Measurements from ENCODE around the gene SAMD4A.

Gene SAMD4A

DNA sequence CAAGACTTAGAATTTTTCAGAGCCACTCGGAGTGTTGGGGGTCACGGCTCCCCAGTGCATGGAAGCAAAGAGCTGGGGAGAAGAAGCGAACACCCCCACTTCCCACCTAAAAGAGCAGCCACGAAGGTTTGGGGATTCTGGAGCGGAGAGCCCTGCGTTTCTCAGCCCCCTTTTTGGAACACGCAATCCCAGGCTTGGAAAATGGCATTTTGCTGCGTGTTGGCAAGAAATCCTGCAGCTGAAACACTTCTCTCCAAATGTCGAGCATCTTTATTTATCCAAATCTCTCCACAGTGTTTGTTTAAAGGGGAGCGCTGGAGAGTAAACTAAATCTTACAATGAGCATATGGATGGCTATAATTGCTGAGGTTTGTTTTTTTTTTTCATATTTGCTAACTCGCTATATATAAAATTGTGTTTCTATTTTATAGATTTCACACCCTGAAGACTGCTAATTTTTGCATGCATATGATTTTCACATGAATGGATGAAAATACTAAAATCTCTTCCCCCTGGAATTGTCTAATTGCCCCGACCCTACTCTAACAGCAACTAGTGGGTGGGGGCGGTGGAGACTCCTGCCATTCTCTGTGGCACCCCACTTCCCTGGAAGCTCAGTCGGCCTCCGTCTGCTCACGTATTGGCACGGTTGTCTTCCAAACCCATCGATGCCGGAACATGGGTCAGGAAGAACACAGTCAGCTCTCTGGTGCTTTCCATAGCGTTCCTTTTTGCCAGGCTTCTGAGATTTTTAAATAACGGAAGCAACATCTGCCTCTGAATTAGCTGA lies 215.2 kb downstream of the SAMD4A start:
- no peaks in the 10 kb centered on the region for H3F3A ChIP-seq (ENCODE audit: insufficient read depth, low read length)
- H3K27me3 ChIP-seq (ENCODE audit: insufficient read depth, low read length): peaks cover 4% of the 10 kb centered on the region; the same call in 1 of the 2 replicates
- H3K9ac ChIP-seq (ENCODE audit: low read length): no peak overlapping the region
- no peak overlapping the region for H3K27ac ChIP-seq (ENCODE audit: low read depth, low read length, poor library complexity, severe bottlenecking)
- H3K36me3 ChIP-seq (ENCODE audit: insufficient read depth, low read length): no peaks in the 10 kb centered on the region
- no peak for TF ChIP-seq EZH2 (IDR thresholded peaks at IDR 0.05; ENCODE audit: borderline replicate concordance, low read length)
- TF ChIP-seq CTCF (IDR thresholded peaks at IDR 0.05; ENCODE audit: low read length): no peak
- no peaks in the 10 kb centered on the region for H3K4me1 ChIP-seq (ENCODE audit: insufficient read depth, low read length, severe bottlenecking)
- no peak overlapping the region for H3K4me3 ChIP-seq (ENCODE audit: low read depth, low read length, poor library complexity, severe bottlenecking)
- no peaks in the 10 kb centered on the region for H3K9me2 ChIP-seq (ENCODE audit: low read depth, low read length)
- H4K20me1 ChIP-seq (ENCODE audit: insufficient read depth, low read length): no peaks in the 10 kb centered on the region
- H3K9me3 ChIP-seq (ENCODE audit: low read length): no peaks in the 10 kb centered on the region
- H3K79me2 ChIP-seq (ENCODE audit: insufficient read depth, low read length): no peaks in the 10 kb centered on the region
- H2AFZ ChIP-seq (ENCODE audit: low read length): no peak overlapping the region
- no peak overlapping the region for H3K4me2 ChIP-seq (ENCODE audit: low read length)

DNA sequence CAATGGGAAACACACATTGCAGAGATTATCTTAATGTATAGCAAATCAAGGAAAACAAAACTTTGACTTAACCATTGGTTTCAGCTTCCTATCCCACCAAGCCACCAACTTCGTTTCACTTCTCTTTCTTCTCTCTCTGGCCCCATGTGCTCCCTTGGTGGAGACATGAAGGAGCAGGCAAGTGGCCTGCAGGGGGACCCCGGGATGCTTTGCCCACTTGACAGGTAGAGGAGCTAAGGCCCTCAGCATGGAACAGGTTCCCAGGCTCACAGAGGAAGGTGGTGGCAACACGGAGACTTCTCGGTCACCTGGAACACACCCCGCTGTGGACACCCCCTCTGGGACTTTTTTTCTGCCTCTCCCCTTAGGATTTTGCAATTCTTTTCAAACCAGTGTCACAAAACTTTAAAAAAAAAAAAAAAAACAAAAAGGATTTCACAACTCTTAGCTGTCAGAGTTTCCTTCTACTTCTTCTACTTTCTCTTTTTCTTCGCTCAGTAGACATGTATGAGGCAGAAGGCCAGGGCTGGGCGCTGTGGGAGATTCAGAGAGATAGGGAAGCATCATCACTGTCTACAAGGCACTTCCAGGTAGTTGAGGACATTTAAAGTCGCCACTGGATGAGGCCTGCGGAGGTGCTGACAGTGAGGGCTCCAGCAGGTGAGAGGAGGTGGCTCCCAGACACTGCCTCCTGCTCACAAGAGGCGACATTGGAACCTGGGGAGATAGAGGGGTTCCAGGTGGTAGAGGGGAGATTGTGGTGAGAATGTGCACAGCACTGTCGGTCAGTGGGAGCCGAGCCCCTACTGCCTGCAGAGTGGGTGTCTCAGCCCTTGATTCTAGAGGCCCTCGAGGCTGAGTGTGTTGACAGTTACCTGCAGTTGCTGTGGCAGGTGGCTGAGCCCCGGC lies 216.1 kb downstream of the SAMD4A start:
- H3K9me2 ChIP-seq (ENCODE audit: low read depth, low read length): no peaks in the 10 kb centered on the region
- no peaks in the 10 kb centered on the region for H4K20me1 ChIP-seq (ENCODE audit: insufficient read depth, low read length)
- H3K9me3 ChIP-seq (ENCODE audit: low read length): no peaks in the 10 kb centered on the region
- TF ChIP-seq EZH2 (IDR thresholded peaks at IDR 0.05; ENCODE audit: borderline replicate concordance, low read length) (no peak), CTCF (IDR thresholded peaks at IDR 0.05; ENCODE audit: low read length) (peak; percentile 43; the same call in 1 of the 2 replicates)
- no peak overlapping the region for H3K9ac ChIP-seq (ENCODE audit: low read length)
- H3K4me3 ChIP-seq (ENCODE audit: low read depth, low read length, poor library complexity, severe bottlenecking): no peak overlapping the region
- no peaks in the 10 kb centered on the region for H3K79me2 ChIP-seq (ENCODE audit: insufficient read depth, low read length)
- no peak overlapping the region for H3K4me2 ChIP-seq (ENCODE audit: low read length)
- no peak overlapping the region for H3K27ac ChIP-seq (ENCODE audit: low read depth, low read length, poor library complexity, severe bottlenecking)
- H3K27me3 ChIP-seq (ENCODE audit: insufficient read depth, low read length): peaks cover 4% of the 10 kb centered on the region; the same call in 1 of the 2 replicates
- H3K4me1 ChIP-seq (ENCODE audit: insufficient read depth, low read length, severe bottlenecking): no peaks in the 10 kb centered on the region
- no peaks in the 10 kb centered on the region for H3K36me3 ChIP-seq (ENCODE audit: insufficient read depth, low read length)
- no peaks in the 10 kb centered on the region for H3F3A ChIP-seq (ENCODE audit: insufficient read depth, low read length)
- H2AFZ ChIP-seq (ENCODE audit: low read length): no peak overlapping the region

DNA sequence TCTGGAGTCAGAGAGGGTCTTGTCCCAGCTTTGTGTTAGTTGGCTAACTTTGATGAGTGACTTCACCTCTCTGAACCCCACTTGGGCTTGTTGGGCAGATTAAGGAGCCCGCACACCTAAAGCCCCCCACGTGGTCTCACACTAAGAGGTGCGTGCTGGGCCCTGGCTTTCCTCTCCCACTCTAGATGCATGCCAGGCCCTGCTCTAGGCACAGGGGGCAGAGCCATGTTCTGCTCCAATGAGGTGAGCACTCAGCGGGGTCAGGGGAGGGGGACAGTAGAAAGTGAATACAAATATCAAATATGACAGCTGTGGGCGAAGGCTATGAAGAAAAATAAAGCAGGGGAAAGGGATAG lies 216.7 kb downstream of the SAMD4A start:
- no peaks in the 10 kb centered on the region for H3K9me2 ChIP-seq (ENCODE audit: low read depth, low read length)
- H3K4me2 ChIP-seq (ENCODE audit: low read length): no peak overlapping the region
- no peaks in the 10 kb centered on the region for H4K20me1 ChIP-seq (ENCODE audit: insufficient read depth, low read length)
- H3K4me3 ChIP-seq (ENCODE audit: low read depth, low read length, poor library complexity, severe bottlenecking): no peak overlapping the region
- peaks cover 4% of the 10 kb centered on the region; the same call in 1 of the 2 replicates for H3K27me3 ChIP-seq (ENCODE audit: insufficient read depth, low read length)
- H2AFZ ChIP-seq (ENCODE audit: low read length): no peak overlapping the region
- H3K27ac ChIP-seq (ENCODE audit: low read depth, low read length, poor library complexity, severe bottlenecking): no peak overlapping the region
- no peak overlapping the region for H3K9ac ChIP-seq (ENCODE audit: low read length)
- no peaks in the 10 kb centered on the region for H3K36me3 ChIP-seq (ENCODE audit: insufficient read depth, low read length)
- TF ChIP-seq EZH2 (IDR thresholded peaks at IDR 0.05; ENCODE audit: borderline replicate concordance, low read length): no peak
- TF ChIP-seq CTCF (IDR thresholded peaks at IDR 0.05; ENCODE audit: low read length): no peak
- no peaks in the 10 kb centered on the region for H3F3A ChIP-seq (ENCODE audit: insufficient read depth, low read length)
- no peaks in the 10 kb centered on the region for H3K79me2 ChIP-seq (ENCODE audit: insufficient read depth, low read length)
- H3K4me1 ChIP-seq (ENCODE audit: insufficient read depth, low read length, severe bottlenecking): no peaks in the 10 kb centered on the region
- H3K9me3 ChIP-seq (ENCODE audit: low read length): no peaks in the 10 kb centered on the region

All from OCI-LY1 (cell line).